H1 (cell line): ENCODE results near the gene MYO7B. TPM values are rescaled to one million over a fixed set of nuclear protein-coding genes. Genes with fewer than 3 reads are reported as not detected.

Experiments
- CTCF ChIA-PET: fragments of 300-600 bp; sonication (Branson Sonifier 250); formaldehyde crosslinking; loops from one replicate; lab custom pipeline; 2021; ENCODE audit not compliant: partially characterized antibody; lab: Charles Lee
- POLR2A ChIA-PET: fragments of 300-600 bp; sonication (Branson Sonifier 250); formaldehyde crosslinking; loops from one replicate; lab custom pipeline; 2021; ENCODE audit warnings: inconsistent platforms; ENCODE audit not compliant: partially characterized antibody; lab: Charles Lee
- DNase-seq, 2 experiments: peaks; one replicate each; pipeline versions ENCODE4 v3.0.0 to v3.0.0-alpha.2; 2010 to 2022; ENCODE audit warnings: low spot score in 2 of 2, low read depth in 1 of 2, mixed read lengths in 1 of 2
- FAIRE-seq: peaks from 2 replicates; lab custom pipeline; 2011; peaks lifted over from hg19 to GRCh38; lab: Jason Lieb, UNC
- H2AFZ ChIP-seq: 2 replicates; pipeline ENCODE4 v1.8.1; 2012; ENCODE audit warnings: low read length, inconsistent platforms
- H2AK5ac ChIP-seq: 2 replicates; pipeline ENCODE4 v1.6.1; 2013; ENCODE audit warnings: low read depth, low read length
- H2BK120ac ChIP-seq: replicated peaks from 2 replicates; pipeline ENCODE3; 2013; ENCODE audit warnings: low read depth, low read length, inconsistent platforms
- H2BK12ac ChIP-seq: 2 replicates; pipeline ENCODE4 v1.6.1; 2013; ENCODE audit warnings: low read depth, low read length
- H2BK15ac ChIP-seq: 2 replicates; pipeline ENCODE4 v1.6.1; 2013; ENCODE audit warnings: low read length
- H2BK20ac ChIP-seq: 2 replicates; pipeline ENCODE4 v1.6.1; 2013; ENCODE audit warnings: low read length
- H2BK5ac ChIP-seq: 2 replicates; pipeline ENCODE4 v1.6.1; 2013; ENCODE audit warnings: low read depth, low read length
- H3K14ac ChIP-seq: 2 replicates; pipeline ENCODE4 v1.6.1; 2013; ENCODE audit warnings: inconsistent platforms; ENCODE audit not compliant: insufficient read length
- H3K18ac ChIP-seq: 2 replicates; pipeline ENCODE4 v1.6.1; 2013; ENCODE audit warnings: low read length; ENCODE audit errors: extremely low read depth
- H3K23ac ChIP-seq: 2 replicates; pipeline ENCODE4 v1.6.1; 2013; ENCODE audit warnings: inconsistent platforms; ENCODE audit not compliant: insufficient read length
- H3K23me2 ChIP-seq: 2 replicates; pipeline ENCODE4 v1.6.1; 2013; ENCODE audit warnings: low read depth, low read length
- H3K27ac ChIP-seq: 2 replicates; pipeline ENCODE4 v1.6.1; 2011; ENCODE audit warnings: low read depth, low read length, inconsistent platforms
- H3K27me3 ChIP-seq, 4 experiments: replicated peaks in 1 of 4; 1 replicate in 1 of 4; 2 replicates in 3 of 4; pipeline versions ENCODE4 v1.6.1 to v1.8.1; 2011 to 2013; ENCODE audit warnings: low read length in 3 of 4, mild to moderate bottlenecking in 3 of 4, inconsistent platforms in 2 of 4, mixed read lengths in 2 of 4, moderate library complexity in 1 of 4; ENCODE audit not compliant: control insufficient read depth in 3 of 4, insufficient read depth in 3 of 4; ENCODE audit errors: extremely low read depth in 1 of 4
- H3K36me3 ChIP-seq, 4 experiments: 2 replicates each; pipeline versions ENCODE4 v1.6.1 to v1.8.1; 2011 to 2013; ENCODE audit warnings: mild to moderate bottlenecking in 4 of 4, low read length in 3 of 4, moderate library complexity in 2 of 4, control low read depth in 1 of 4, inconsistent platforms in 1 of 4; ENCODE audit not compliant: insufficient read depth in 4 of 4, control insufficient read depth in 2 of 4
- H3K4ac ChIP-seq: replicated peaks from 2 replicates; pipeline ENCODE3; 2013; ENCODE audit warnings: low read length, low read depth, mixed read lengths, inconsistent platforms; ENCODE audit not compliant: insufficient read length
- H3K4me1 ChIP-seq, 4 experiments: replicated peaks in 1 of 4; 1 replicate in 1 of 4; 2 replicates in 3 of 4; pipeline versions ENCODE4 v1.6.1 to v1.8.1; 2011 to 2013; ENCODE audit warnings: low read length in 3 of 4, inconsistent platforms in 2 of 4, mixed read lengths in 1 of 4; ENCODE audit not compliant: insufficient read depth in 4 of 4, control insufficient read depth in 3 of 4
- H3K4me2 ChIP-seq, 2 experiments: 2 replicates each; pipeline versions ENCODE4 v1.6.1 to v1.8.1; 2011 to 2013; ENCODE audit warnings: low read depth in 2 of 2, low read length in 2 of 2, control low read depth in 1 of 2, inconsistent platforms in 1 of 2, mild to moderate bottlenecking in 1 of 2; ENCODE audit not compliant: insufficient read depth in 1 of 2
- H3K4me3 ChIP-seq, 4 experiments: fragments of 200-600, 300-600 bp in 1 of 4; sonication (generic), shearing (Covaris generic), sonication (Bioruptor Twin) in 1 of 4; 2 replicates each; pipeline versions ENCODE4 v1.5.1 to v1.8.1; 2011 to 2016; ENCODE audit warnings: low read length in 4 of 4, low read depth in 3 of 4, control low read depth in 2 of 4, inconsistent platforms in 2 of 4, mild to moderate bottlenecking in 2 of 4, mixed read lengths in 1 of 4, moderate library complexity in 1 of 4; ENCODE audit not compliant: insufficient read depth in 2 of 4; ENCODE audit errors: extremely low read depth in 1 of 4
- H3K56ac ChIP-seq: replicated peaks from 2 replicates; pipeline ENCODE3; 2013; ENCODE audit warnings: low read depth, mild to moderate bottlenecking, mixed read lengths, low read length, inconsistent platforms; ENCODE audit not compliant: insufficient read length
- H3K79me1 ChIP-seq: 2 replicates; pipeline ENCODE4 v1.6.1; 2013; ENCODE audit warnings: low read depth, low read length, control low read depth
- H3K79me2 ChIP-seq, 2 experiments: 2 replicates each; pipeline versions ENCODE4 v1.6.1 to v1.8.1; 2012 to 2013; ENCODE audit warnings: low read length in 2 of 2, mild to moderate bottlenecking in 2 of 2, inconsistent platforms in 1 of 2; ENCODE audit not compliant: insufficient read depth in 2 of 2, control insufficient read depth in 1 of 2
- H3K9ac ChIP-seq, 4 experiments: replicated peaks in 1 of 4; 1 replicate in 1 of 4; 2 replicates in 3 of 4; pipeline versions ENCODE4 v1.6.1 to v1.8.1; 2011 to 2013; ENCODE audit warnings: low read depth in 3 of 4, low read length in 3 of 4, control low read depth in 2 of 4, mild to moderate bottlenecking in 2 of 4, moderate library complexity in 2 of 4, inconsistent platforms in 1 of 4; ENCODE audit errors: extremely low read depth in 1 of 4
- H3K9me3 ChIP-seq, 2 experiments: 2 replicates each; pipeline versions ENCODE4 v1.6.1 to v1.8.1; 2012 to 2013; ENCODE audit warnings: mild to moderate bottlenecking in 2 of 2, moderate library complexity in 2 of 2, control low read depth in 1 of 2, inconsistent platforms in 1 of 2, low read depth in 1 of 2, low read length in 1 of 2, mixed read lengths in 1 of 2; ENCODE audit not compliant: insufficient read depth in 2 of 2
- H4K20me1 ChIP-seq, 2 experiments: replicated peaks in 1 of 2; 2 replicates each; pipeline versions ENCODE3 to v1.8.1; 2011 to 2013; ENCODE audit warnings: inconsistent platforms in 2 of 2, low read length in 2 of 2, mild to moderate bottlenecking in 1 of 2; ENCODE audit not compliant: insufficient read depth in 2 of 2, control insufficient read depth in 1 of 2
- H4K5ac ChIP-seq: 2 replicates; pipeline ENCODE4 v1.6.1; 2013; ENCODE audit warnings: low read length, low read depth, mixed read lengths, inconsistent platforms; ENCODE audit not compliant: insufficient read length
- H4K8ac ChIP-seq: 2 replicates; pipeline ENCODE4 v1.8.0; 2013; ENCODE audit warnings: mild to moderate bottlenecking, moderate library complexity, low read length, inconsistent platforms; ENCODE audit not compliant: insufficient read depth; ENCODE audit errors: extremely low read depth
- H4K91ac ChIP-seq: replicated peaks from 2 replicates; pipeline ENCODE3; 2013; ENCODE audit warnings: low read length, mixed read lengths, inconsistent platforms; ENCODE audit not compliant: insufficient read length
- CBX5 ChIP-seq: fragments of 300-800, 300-1000 bp; sonication (generic); IDR thresholded peaks from 2 replicates; pipeline ENCODE4 v1.7.1; 2016; ENCODE audit warnings: antibody characterized with exemption, low read length, low read depth
- KDM1A ChIP-seq: fragments of 200-600, 300-600 bp; sonication (generic); IDR thresholded peaks from 2 replicates; pipeline ENCODE4 v1.7.1; 2016; ENCODE audit warnings: mild to moderate bottlenecking, low read length, borderline replicate concordance
- PHF8 ChIP-seq: fragments of 200-600 bp; sonication (generic); conservative IDR thresholded peaks from 2 replicates; pipeline ENCODE4 v1.7.1; 2012; ENCODE audit warnings: low read depth, mild to moderate bottlenecking, inconsistent platforms, low read length, moderate library complexity
- POLR2AphosphoS5 ChIP-seq: IDR thresholded peaks from 2 replicates; pipeline ENCODE4 v1.6.1; 2011; ENCODE audit warnings: low read depth, low read length
- RBBP5 ChIP-seq: IDR thresholded peaks from 2 replicates; pipeline ENCODE4 v1.7.1; 2012; ENCODE audit warnings: low read depth, mild to moderate bottlenecking, inconsistent platforms, low read length, moderate library complexity, borderline replicate concordance
- SIX5 ChIP-seq: IDR thresholded peaks from 2 replicates; pipeline ENCODE4 v1.6.1; 2011; ENCODE audit warnings: mild to moderate bottlenecking, low read depth, low read length
- SRF ChIP-seq: IDR thresholded peaks from 2 replicates; pipeline ENCODE4 v1.6.1; 2011; ENCODE audit warnings: mild to moderate bottlenecking, low read depth, low read length, moderate library complexity
- TCF12 ChIP-seq: IDR thresholded peaks from 2 replicates; pipeline ENCODE4 v1.6.1; 2011; ENCODE audit warnings: low read depth, mild to moderate bottlenecking, low read length
- WGBS, 2 experiments: shearing (Covaris generic) in 1 of 2; methylation state at CpG; one replicate each; pipeline versions ENCODE4 v1.1.6 to v1.1.7; 2013 to 2015; ENCODE audit warnings: low lambda C conversion rate in 2 of 2, mixed read lengths in 2 of 2, inconsistent platforms in 1 of 2, low coverage in 1 of 2, missing lambda C conversion rate in 1 of 2; ENCODE audit not compliant: insufficient replicate concordance in 2 of 2, insufficient coverage in 1 of 2, insufficient read length in 1 of 2; ENCODE audit errors: extremely low coverage in 1 of 2, missing lambda C conversion rate in 1 of 2; 5-methylcytosine and 5-hydroxymethylcytosine counted together
- polyA plus RNA-seq, 7 experiments: library from polyadenylated mRNA; depleted of rRNA in 3 of 7; stranded (reverse) in 5 of 7; unstranded in 2 of 7; fragments of >200 nt in 5 of 7; fragments of 200-250 nt in 2 of 7; gene quantifications; 1 replicate in 5 of 7; 2 replicates in 1 of 7; 4 replicates in 1 of 7; pipeline versions ENCODE4 v1.2.1 to v1.2.3, GENCODE V29; 2011 to 2013; ENCODE audit warnings: missing spikeins in 2 of 7, mixed read lengths in 2 of 7
- total RNA-seq: library from RNA; stranded (reverse); fragmentation: NEBNext Ultra II Directional; extraction: Animal tissue kit (Norgen Biotek cat#: 25700); gene quantifications from 2 replicates; pipeline ENCODE4 v1.2.1, GENCODE V29; 2021

The MYO7B gene
- total and polyA plus RNA-seq, 2 of the 8 experiments (the other 6 are each of a cell fraction or from before 2014, with no cell fraction given), result not detected

DNA sequence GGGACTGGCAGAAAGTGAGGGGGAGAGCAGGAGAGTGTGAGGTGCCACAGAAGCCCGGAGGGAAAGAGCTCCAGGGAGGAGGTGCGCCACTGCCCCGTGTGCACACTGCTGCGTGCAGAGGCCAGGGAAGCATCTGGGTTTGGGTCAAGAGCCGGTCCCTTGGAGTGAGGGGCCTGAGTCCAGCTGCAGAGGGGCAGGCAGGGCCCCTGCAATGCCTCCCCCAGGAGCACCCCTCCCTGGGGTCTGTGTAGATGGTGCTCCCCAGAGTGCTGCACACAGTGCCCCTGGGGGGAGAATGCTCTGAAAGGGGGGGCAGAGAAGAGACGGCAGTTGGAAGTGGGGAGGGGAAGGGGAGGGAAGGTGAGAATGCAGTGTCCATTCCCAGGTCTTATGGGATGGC lies 143.5 kb downstream of the MYO7B start:
- no peak for TF ChIP-seq RBBP5
- no peak for TF ChIP-seq CBX5
- TF ChIP-seq PHF8, result no peak
- TF ChIP-seq SIX5, result no peak
- TF ChIP-seq POLR2AphosphoS5, result no peak
- no peak for TF ChIP-seq SRF
- TF ChIP-seq KDM1A, result no peak
- TF ChIP-seq TCF12, result no peak
- H2AK5ac ChIP-seq, result no peak overlapping the region
- H3K4me2 ChIP-seq, result no peak overlapping the region
- H2BK15ac ChIP-seq, result no peak overlapping the region
- H4K20me1 ChIP-seq, result no peaks in the 10 kb centered on the region
- H2AFZ ChIP-seq, result no peak overlapping the region
- ChIA-PET POLR2A (no interaction called here), CTCF (interaction anchor here (0.5 to 6.0 kb wide), 3 partner anchors 16 to 150 kb away, joined by 4 to 40 read pairs (median 4); no protein-coding TSS in a partner anchor)
- H4K5ac ChIP-seq, result no peak overlapping the region
- no peak overlapping the region for H3K14ac ChIP-seq
- no peak overlapping the region for H3K4ac ChIP-seq
- H3K9ac ChIP-seq, result no peak overlapping the region
- no peak overlapping the region for H4K8ac ChIP-seq
- FAIRE-seq (no peak), DNase-seq (no peak)
- no peak overlapping the region for H3K56ac ChIP-seq
- H3K79me1 ChIP-seq, result peaks cover 2% of the 10 kb centered on the region; the same call in 1 of the 2 replicates
- H3K27me3 ChIP-seq, result peaks cover 10 to 36% (median 26%) of the 10 kb centered on the region in 4 experiments
- H3K23me2 ChIP-seq, result peaks cover 2% of the 10 kb centered on the region; the same call in 1 of the 2 replicates
- no peaks in the 10 kb centered on the region for H3K79me2 ChIP-seq
- no peak overlapping the region for H3K4me3 ChIP-seq
- H2BK5ac ChIP-seq, result no peak overlapping the region
- H2BK20ac ChIP-seq, result no peak overlapping the region
- H2BK12ac ChIP-seq, result no peak overlapping the region
- H4K91ac ChIP-seq, result no peak overlapping the region
- no peak overlapping the region for H2BK120ac ChIP-seq
- H3K9me3 ChIP-seq, result no peaks in the 10 kb centered on the region
- peaks cover 0 to 7% (median 2%) of the 10 kb centered on the region in 4 experiments; a peak in 4 of 7 replicates for H3K4me1 ChIP-seq
- H3K27ac ChIP-seq, result no peak overlapping the region
- WGBS, 2 experiments, result 90% methylated on average over 5 of the region's 6 CpGs; no CpG with 5 or more reads in 1 of the 2 experiments
- H3K36me3 ChIP-seq, result no peaks in the 10 kb centered on the region
- H3K23ac ChIP-seq, result no peak overlapping the region
- no peak overlapping the region for H3K18ac ChIP-seq
